ENCODE measurements around the gene ZBP1. TPM values are rescaled to one million over a fixed set of nuclear protein-coding genes. Genes with fewer than 3 reads are reported as not detected.

Gene ZBP1
- total RNA-seq, 1 experiment from 2014 or later = not detected

DNA sequence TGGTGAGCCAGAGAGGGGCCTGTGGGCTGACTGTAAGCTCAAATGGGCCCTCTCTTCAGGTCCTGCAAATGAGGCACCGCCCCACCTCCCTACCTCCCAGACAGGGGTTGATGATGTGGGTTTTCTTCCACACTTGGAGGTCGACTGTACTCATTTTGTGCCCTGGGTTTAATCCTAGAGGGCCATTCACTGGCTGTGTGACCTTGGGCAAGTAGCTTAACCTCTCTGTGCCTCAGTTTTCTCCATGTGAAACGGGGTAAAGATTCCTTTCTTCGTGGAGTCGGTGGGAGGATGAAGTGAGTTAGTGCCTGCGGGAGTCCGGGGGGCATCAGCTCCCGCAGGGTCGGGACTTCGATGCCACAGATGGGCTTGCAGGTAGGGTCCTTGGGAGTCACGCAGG lies 23.9 kb downstream of the ZBP1 start:
- Histone ChIP-seq H3K27ac (no peak overlapping the region), H3K79me2 (ENCODE audit: low read depth) (no peaks in the 10 kb centered on the region), H3K4me1 (replicated peaks; ENCODE audit: insufficient read depth) (peaks cover 4% of the 10 kb centered on the region; the same call in 1 of the 2 replicates), H3K27me3 (ENCODE audit: insufficient read depth, low read depth) (peaks cover 11% of the 10 kb centered on the region; the same call in 1 of the 2 replicates), H3K4me3 (no peak overlapping the region), H3K9me2 (ENCODE audit: insufficient read depth) (no peaks in the 10 kb centered on the region), H3K9me3 (ENCODE audit: insufficient read depth, low read depth) (no peaks in the 10 kb centered on the region), H3K36me3 (ENCODE audit: low read depth) (no peaks in the 10 kb centered on the region), H3K4me2 (peak overlapping the region; percentile 78), H2AFZ (no peak overlapping the region), H4K20me1 (ENCODE audit: insufficient read depth) (no peaks in the 10 kb centered on the region), H3F3A (ENCODE audit: insufficient read depth, low read depth) (peaks cover 18% of the 10 kb centered on the region; the same call in 1 of the 2 replicates)
- no peak for DNase-seq
- BruUV-seq (replicated peaks) = no TSS peak
- ChIA-PET POLR2A (ENCODE audit: unreplicated experiment) (interaction anchor here (0.5 kb wide), 1 partner anchor 99 kb away, joined by 3 read pairs; no protein-coding TSS in a partner anchor), CTCF (interaction anchor here (0.5 to 1.7 kb wide), 4 partner anchors 10 to 619 kb away, joined by 3 to 8 read pairs (median 5); no protein-coding TSS in a partner anchor)
- TF ChIP-seq, protein P1, sequence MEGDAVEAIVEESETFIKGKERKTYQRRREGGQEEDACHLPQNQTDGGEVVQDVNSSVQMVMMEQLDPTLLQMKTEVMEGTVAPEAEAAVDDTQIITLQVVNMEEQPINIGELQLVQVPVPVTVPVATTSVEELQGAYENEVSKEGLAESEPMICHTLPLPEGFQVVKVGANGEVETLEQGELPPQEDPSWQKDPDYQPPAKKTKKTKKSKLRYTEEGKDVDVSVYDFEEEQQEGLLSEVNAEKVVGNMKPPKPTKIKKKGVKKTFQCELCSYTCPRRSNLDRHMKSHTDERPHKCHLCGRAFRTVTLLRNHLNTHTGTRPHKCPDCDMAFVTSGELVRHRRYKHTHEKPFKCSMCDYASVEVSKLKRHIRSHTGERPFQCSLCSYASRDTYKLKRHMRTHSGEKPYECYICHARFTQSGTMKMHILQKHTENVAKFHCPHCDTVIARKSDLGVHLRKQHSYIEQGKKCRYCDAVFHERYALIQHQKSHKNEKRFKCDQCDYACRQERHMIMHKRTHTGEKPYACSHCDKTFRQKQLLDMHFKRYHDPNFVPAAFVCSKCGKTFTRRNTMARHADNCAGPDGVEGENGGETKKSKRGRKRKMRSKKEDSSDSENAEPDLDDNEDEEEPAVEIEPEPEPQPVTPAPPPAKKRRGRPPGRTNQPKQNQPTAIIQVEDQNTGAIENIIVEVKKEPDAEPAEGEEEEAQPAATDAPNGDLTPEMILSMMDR (conservative IDR thresholded peaks at IDR 0.05) = no peak
- TF ChIP-seq EZH2 (IDR thresholded peaks at IDR 0.05; ENCODE audit: low read depth) = no peak
- intact Hi-C loops (cut with micrococcal nuclease; ENCODE audit: unreplicated experiment) = loop anchor here (2.0 to 10.0 kb wide), 2 partner anchors 22 to 502 kb away; no protein-coding TSS in a partner anchor

DNA sequence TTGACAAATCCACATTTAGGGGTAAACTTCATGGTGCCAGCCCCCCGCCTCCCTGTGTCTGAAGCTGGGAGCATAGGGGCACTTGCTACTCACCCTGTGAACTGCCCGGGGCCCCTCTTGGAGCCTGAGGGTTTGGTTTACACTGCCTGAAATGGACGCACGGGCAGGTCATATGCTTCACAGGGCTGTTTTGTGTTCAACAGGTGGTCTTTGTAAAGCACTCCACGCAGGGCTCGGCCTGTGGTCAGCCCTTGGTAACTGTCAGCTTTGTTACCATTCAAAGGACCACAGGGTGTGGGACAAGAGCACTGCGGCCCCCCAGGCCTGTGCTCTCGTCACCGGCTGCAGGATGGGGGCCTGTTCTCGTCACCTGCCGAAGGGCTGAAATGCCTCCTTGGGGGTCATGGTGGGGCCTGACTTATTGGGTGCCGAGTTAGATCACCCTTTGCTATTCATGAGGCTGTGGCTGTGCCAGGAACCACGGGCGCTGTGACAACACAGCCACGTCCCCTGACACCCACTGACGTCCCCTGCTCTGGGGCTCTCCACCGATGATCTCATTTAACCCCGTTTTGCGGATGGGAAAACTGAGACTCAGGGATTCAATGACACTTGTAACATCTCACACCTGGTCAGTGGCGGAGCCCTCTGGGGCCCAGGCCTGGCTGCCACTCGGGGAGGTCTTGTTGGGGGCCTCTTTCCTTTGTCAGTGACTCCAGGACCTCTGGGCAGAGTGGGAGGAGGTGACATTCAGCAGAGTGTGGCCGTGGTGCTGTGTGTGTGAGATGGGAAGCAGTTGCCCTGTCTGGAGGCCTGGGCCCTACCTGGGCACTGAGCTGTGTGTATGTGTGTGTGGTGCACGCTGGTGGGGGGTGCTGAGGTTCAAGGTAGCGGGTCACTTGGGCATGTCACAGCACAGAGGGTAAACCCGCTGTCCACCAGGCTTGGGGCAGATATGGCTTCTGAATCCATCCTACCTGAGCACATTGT lies 24.9 kb downstream of the ZBP1 start:
- Histone ChIP-seq H3K27me3 (ENCODE audit: insufficient read depth, low read depth) (peaks cover 17% of the 10 kb centered on the region), H3K36me3 (ENCODE audit: low read depth) (no peaks in the 10 kb centered on the region), H3K9me3 (ENCODE audit: insufficient read depth, low read depth) (no peaks in the 10 kb centered on the region), H2AFZ (no peak overlapping the region), H3K4me2 (no peak overlapping the region), H3K9me2 (ENCODE audit: insufficient read depth) (no peaks in the 10 kb centered on the region), H3F3A (ENCODE audit: insufficient read depth, low read depth) (peaks cover 18% of the 10 kb centered on the region; the same call in 1 of the 2 replicates), H3K4me1 (replicated peaks; ENCODE audit: insufficient read depth) (peaks cover 4% of the 10 kb centered on the region; the same call in 1 of the 2 replicates), H4K20me1 (ENCODE audit: insufficient read depth) (no peaks in the 10 kb centered on the region), H3K27ac (no peak overlapping the region), H3K4me3 (no peak overlapping the region), H3K79me2 (ENCODE audit: low read depth) (no peaks in the 10 kb centered on the region)
- intact Hi-C loops (cut with micrococcal nuclease; ENCODE audit: unreplicated experiment) = loop anchor here (2.0 to 10.0 kb wide), 2 partner anchors 23 to 501 kb away; no protein-coding TSS in a partner anchor
- TF ChIP-seq, protein P1 (conservative IDR thresholded peaks at IDR 0.05) = no peak
- no peak for TF ChIP-seq EZH2 (IDR thresholded peaks at IDR 0.05; ENCODE audit: low read depth)
- no TSS peak for BruUV-seq (replicated peaks)
- POLR2A ChIA-PET (ENCODE audit: unreplicated experiment) = no interaction called here
- no peak for DNase-seq
- CTCF ChIA-PET = interaction anchor here (0.6 to 0.9 kb wide), 3 partner anchors 23 to 91 kb away, joined by 3 to 11 read pairs (median 3); no protein-coding TSS in a partner anchor

Measured in PC-9 (cell line).